Karpas-422 (cell line): ENCODE results near the gene ATP5F1C. TPM values are rescaled to one million over a fixed set of nuclear protein-coding genes. Genes with fewer than 3 reads are reported as not detected.

ENCODE experiments used
- DNase-seq: peaks from one replicate; pipeline ENCODE4 v3.0.0-alpha.2; 2015
- H2AFZ ChIP-seq: fragments of 200-600 bp; sonication (generic); 2 replicates; pipeline ENCODE4 v1.6.1; 2014; ENCODE audit warnings: antibody characterized with exemption, low read length, mixed read lengths
- H3K27ac ChIP-seq: fragments of 200-600 bp; sonication (generic); 2 replicates; pipeline ENCODE4 v1.5.1; 2014; ENCODE audit warnings: mild to moderate bottlenecking, low read length, moderate library complexity
- H3K27me3 ChIP-seq: fragments of 200-600 bp; sonication (generic); 2 replicates; pipeline ENCODE4 v1.6.1; 2014; ENCODE audit warnings: low read length, mixed read lengths
- H3K36me3 ChIP-seq: fragments of 200-600 bp; sonication (generic); 2 replicates; pipeline ENCODE4 v1.6.1; 2014; ENCODE audit warnings: low read length, mixed read lengths; ENCODE audit not compliant: insufficient read depth
- H3K4me1 ChIP-seq: fragments of 200-600 bp; sonication (generic); 2 replicates; pipeline ENCODE4 v1.6.1; 2014; ENCODE audit warnings: mild to moderate bottlenecking, low read length, mixed read lengths
- H3K4me2 ChIP-seq: fragments of 200-600 bp; sonication (generic); 2 replicates; pipeline ENCODE4 v1.6.1; 2014; ENCODE audit warnings: low read length, low read depth, mild to moderate bottlenecking; ENCODE audit not compliant: poor library complexity, severe bottlenecking
- H3K4me3 ChIP-seq: fragments of 200-600 bp; sonication (generic); 2 replicates; pipeline ENCODE4 v1.5.1; 2014; ENCODE audit warnings: mild to moderate bottlenecking, antibody characterized with exemption, low read length, mixed read lengths
- H3K79me2 ChIP-seq: fragments of 200-600 bp; sonication (generic); 2 replicates; pipeline ENCODE4 v1.6.1; 2014; ENCODE audit warnings: mild to moderate bottlenecking, low read length, mixed read lengths
- H3K9ac ChIP-seq: fragments of 200-600 bp; sonication (generic); 2 replicates; pipeline ENCODE4 v1.6.0; 2014; ENCODE audit warnings: low read length
- H3K9me2 ChIP-seq: fragments of 200-600 bp; sonication (generic), shearing (Covaris generic); replicated peaks from 2 replicates; pipeline ENCODE4 v1.6.0; 2014; ENCODE audit warnings: mild to moderate bottlenecking, low read length, moderate library complexity; ENCODE audit not compliant: insufficient read depth
- H3K9me3 ChIP-seq: fragments of 300-700, 200-600 bp; sonication (generic); 2 replicates; pipeline ENCODE4 v1.6.1; 2014; ENCODE audit warnings: low read length, mixed read lengths
- H4K20me1 ChIP-seq: fragments of 200-600 bp; sonication (generic); 2 replicates; pipeline ENCODE4 v1.6.1; 2014; ENCODE audit warnings: mild to moderate bottlenecking, antibody characterized with exemption, low read length, low read depth; ENCODE audit not compliant: insufficient read depth
- total RNA-seq: library from RNA; depleted of rRNA; stranded (reverse); fragments of >200 nt; shearing (Covaris generic); gene quantifications from 2 replicates; pipeline ENCODE4 v1.2.3, GENCODE V29; 2014; ENCODE audit warnings: low replicate concordance

The ATP5F1C gene
- total RNA-seq, 1 experiment from 2014 or later: 291 TPM

DNA sequence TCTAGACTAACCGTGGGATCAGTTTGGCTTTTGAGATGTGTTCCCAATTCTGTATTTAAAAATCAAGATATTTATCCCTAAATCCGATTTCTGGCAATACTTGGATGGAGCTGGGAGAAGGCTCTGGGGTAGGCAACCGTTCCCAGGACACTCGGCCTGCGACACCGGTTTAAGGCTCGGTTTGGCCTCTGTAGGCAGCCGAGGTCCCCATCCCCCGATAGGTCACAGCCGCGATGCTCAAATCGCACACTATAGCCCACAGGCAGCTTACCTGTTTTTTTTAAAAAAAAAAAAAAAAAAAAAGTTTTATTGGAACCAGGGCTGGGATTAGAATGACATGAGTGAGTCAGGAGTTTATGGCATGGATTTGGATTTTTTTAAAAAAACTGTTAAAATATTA lies 29.6 kb downstream of the ATP5F1C start:
- no peaks in the 10 kb centered on the region for H3K27me3 ChIP-seq
- H3K4me2 ChIP-seq: peak overlapping the region; percentile 86
- H3K36me3 ChIP-seq: no peaks in the 10 kb centered on the region
- no peaks in the 10 kb centered on the region; the same call in 1 of the 2 replicates for H4K20me1 ChIP-seq
- no peaks in the 10 kb centered on the region for H3K9me3 ChIP-seq
- H3K4me1 ChIP-seq: peaks cover 24% of the 10 kb centered on the region
- peak overlapping the region; percentile 73 for H3K9ac ChIP-seq
- peak overlapping the region; percentile 99; the same call in 1 of the 2 replicates for H2AFZ ChIP-seq
- H3K79me2 ChIP-seq: peaks cover 40% of the 10 kb centered on the region
- no peak overlapping the region for H3K27ac ChIP-seq
- peak overlapping the region; percentile 82 for H3K4me3 ChIP-seq
- no peaks in the 10 kb centered on the region for H3K9me2 ChIP-seq
- no peak for DNase-seq

DNA sequence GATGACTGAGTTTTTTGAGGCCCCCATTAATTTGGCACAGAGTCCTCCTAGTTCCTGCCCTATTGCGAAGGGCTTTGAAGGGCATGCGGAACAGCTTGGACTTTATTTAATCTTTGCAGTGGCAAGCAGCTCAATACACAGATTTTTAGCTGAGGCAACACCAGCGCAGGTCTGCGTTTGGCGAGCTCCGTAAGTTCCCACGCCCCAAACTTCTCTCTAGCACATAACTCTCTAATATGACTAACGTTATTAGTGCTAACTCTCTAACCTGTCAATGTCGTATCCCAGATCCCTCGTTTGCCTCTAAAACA lies 30.0 kb downstream of the ATP5F1C start:
- Histone ChIP-seq H3K9ac (peak overlapping the region; percentile 73), H3K9me2 (no peaks in the 10 kb centered on the region), H3K27ac (no peak overlapping the region), H3K4me2 (peak overlapping the region; percentile 86), H3K27me3 (no peaks in the 10 kb centered on the region), H3K4me1 (peaks cover 24% of the 10 kb centered on the region), H3K4me3 (peak overlapping the region; percentile 82), H2AFZ (peak overlapping the region; percentile 99), H3K79me2 (peaks cover 43% of the 10 kb centered on the region), H3K36me3 (no peaks in the 10 kb centered on the region), H4K20me1 (no peaks in the 10 kb centered on the region; the same call in 1 of the 2 replicates), H3K9me3 (no peaks in the 10 kb centered on the region)
- no peak for DNase-seq

- peak; percentile 97 for DNase-seq
- H3K4me1 ChIP-seq: peaks cover 24% of the 10 kb centered on the region
- peak within 1 kb of the TSS; percentile 86 for H3K4me2 ChIP-seq
- no peak within 1 kb of the TSS for H3K27ac ChIP-seq
- peak within 1 kb of the TSS; percentile 82 for H3K4me3 ChIP-seq
- peak within 1 kb of the TSS; percentile 73 for H3K9ac ChIP-seq
- H2AFZ ChIP-seq: peak within 1 kb of the TSS; percentile 99
- H4K20me1 ChIP-seq: no peaks in the 10 kb centered on the region; the same call in 1 of the 2 replicates
- H3K9me2 ChIP-seq: no peaks in the 10 kb centered on the region
- no peaks in the 10 kb centered on the region for H3K27me3 ChIP-seq
- H3K36me3 ChIP-seq: no peaks in the 10 kb centered on the region
- H3K79me2 ChIP-seq: peaks cover 46% of the 10 kb centered on the region
- H3K9me3 ChIP-seq: no peaks in the 10 kb centered on the region
Observed at GRCh38 chr10:7818295-7819120, 30.5 kb downstream of the ATP5F1C start, which contains the start of gene TAF3. Gene TAF3, plus strand, starts transcription at chr10:7818505. Its CDS starts 205 bp downstream, at chr10:7818710.

- Histone ChIP-seq H2AFZ (peak overlapping the region; percentile 88; the same call in 1 of the 2 replicates), H3K27ac (no peak overlapping the region)
Observed at GRCh38 chr10:7819121-7819460, 31.1 kb downstream of the ATP5F1C start.

DNA sequence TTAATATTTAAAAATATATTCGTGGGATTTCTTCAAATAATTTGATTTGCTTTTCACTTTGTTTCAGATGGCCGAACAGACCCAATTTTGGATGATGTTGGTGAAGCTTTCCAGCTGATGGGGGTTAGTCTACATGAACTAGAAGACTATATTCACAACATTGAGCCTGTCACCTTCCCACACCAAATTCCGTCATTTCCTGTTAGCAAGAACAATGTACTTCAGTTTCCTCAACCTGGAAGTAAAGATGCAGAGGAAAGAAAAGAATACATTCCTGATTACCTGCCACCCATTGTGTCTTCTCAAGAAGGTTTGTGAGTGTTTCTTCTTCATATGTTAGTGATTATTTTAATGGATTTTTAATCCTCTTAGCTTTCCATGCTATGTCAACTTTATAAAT lies 36.3 kb downstream of the ATP5F1C start:
- DNase-seq: no peak
- no peak overlapping the region for H3K4me2 ChIP-seq
- H3K4me1 ChIP-seq: peaks cover 13% of the 10 kb centered on the region
- peaks cover 64% of the 10 kb centered on the region for H3K79me2 ChIP-seq
- no peaks in the 10 kb centered on the region for H4K20me1 ChIP-seq
- no peaks in the 10 kb centered on the region for H3K9me3 ChIP-seq
- H3K4me3 ChIP-seq: no peak overlapping the region
- no peaks in the 10 kb centered on the region for H3K9me2 ChIP-seq
- H3K27ac ChIP-seq: no peak overlapping the region
- H3K9ac ChIP-seq: no peak overlapping the region
- H3K27me3 ChIP-seq: no peaks in the 10 kb centered on the region
- peaks cover 10% of the 10 kb centered on the region; the same call in 1 of the 2 replicates for H3K36me3 ChIP-seq
- H2AFZ ChIP-seq: no peak overlapping the region

More at GRCh38 chr10:7819121-7819460, 31.1 kb downstream of the ATP5F1C start:
- Histone ChIP-seq H3K4me1 (peaks cover 24% of the 10 kb centered on the region), H3K36me3 (no peaks in the 10 kb centered on the region), H3K4me2 (peak overlapping the region; percentile 86), H3K9me2 (no peaks in the 10 kb centered on the region), H3K9me3 (no peaks in the 10 kb centered on the region), H3K9ac (peak overlapping the region; percentile 73), H3K4me3 (peak overlapping the region; percentile 82), H3K79me2 (peaks cover 46% of the 10 kb centered on the region), H3K27me3 (no peaks in the 10 kb centered on the region), H4K20me1 (no peaks in the 10 kb centered on the region; the same call in 1 of the 2 replicates)
- DNase-seq: peak; percentile 56

GRCh38 chr10:7826971-7827370 lies 39.0 kb downstream of the ATP5F1C start:
- H3K4me3 ChIP-seq: no peak overlapping the region
- peaks cover 10% of the 10 kb centered on the region; the same call in 1 of the 2 replicates for H3K36me3 ChIP-seq
- no peaks in the 10 kb centered on the region for H3K4me1 ChIP-seq
- H3K79me2 ChIP-seq: peaks cover 58% of the 10 kb centered on the region
- H2AFZ ChIP-seq: no peak overlapping the region
- H3K4me2 ChIP-seq: no peak overlapping the region
- H3K27ac ChIP-seq: no peak overlapping the region
- no peaks in the 10 kb centered on the region for H3K9me3 ChIP-seq
- no peaks in the 10 kb centered on the region for H3K9me2 ChIP-seq
- H3K27me3 ChIP-seq: no peaks in the 10 kb centered on the region
- no peak overlapping the region for H3K9ac ChIP-seq
- DNase-seq: no peak
- H4K20me1 ChIP-seq: no peaks in the 10 kb centered on the region

- Histone ChIP-seq H3K9ac (no peak overlapping the region), H3K27ac (no peak overlapping the region), H4K20me1 (no peaks in the 10 kb centered on the region), H3K9me2 (no peaks in the 10 kb centered on the region), H3K79me2 (peaks cover 68% of the 10 kb centered on the region), H3K4me2 (no peak overlapping the region), H3K36me3 (peaks cover 10% of the 10 kb centered on the region; the same call in 1 of the 2 replicates), H2AFZ (no peak overlapping the region), H3K27me3 (no peaks in the 10 kb centered on the region), H3K9me3 (no peaks in the 10 kb centered on the region), H3K4me3 (no peak overlapping the region), H3K4me1 (no peaks in the 10 kb centered on the region)
- DNase-seq: no peak
Observed at GRCh38 chr10:7829289-7829834, 41.4 kb downstream of the ATP5F1C start.

DNA sequence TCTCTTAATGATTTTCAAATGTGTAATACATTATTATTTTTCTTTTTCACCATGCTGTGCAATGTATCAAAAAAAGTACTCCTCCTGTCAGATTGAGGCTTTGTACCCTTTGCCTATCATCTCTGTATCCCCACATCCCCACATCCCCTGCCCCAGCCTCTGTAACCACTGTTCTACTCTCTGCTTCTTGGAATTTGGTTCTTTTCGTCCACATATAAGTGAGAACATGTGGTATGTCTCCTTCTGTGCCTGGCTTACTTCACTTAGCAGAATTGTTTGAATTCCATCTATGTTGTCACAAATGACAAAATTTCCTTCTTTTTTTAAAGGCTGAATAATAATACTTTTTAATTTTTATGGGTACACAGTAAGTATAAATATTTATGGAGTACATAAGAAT lies 44.1 kb downstream of the ATP5F1C start:
- Histone ChIP-seq H3K4me2 (no peak overlapping the region), H3K4me1 (no peaks in the 10 kb centered on the region), H2AFZ (no peak overlapping the region), H3K9ac (no peak overlapping the region), H3K79me2 (peaks cover 83% of the 10 kb centered on the region), H3K9me2 (no peaks in the 10 kb centered on the region), H3K9me3 (no peaks in the 10 kb centered on the region), H3K4me3 (no peak overlapping the region), H3K27ac (no peak overlapping the region), H3K27me3 (no peaks in the 10 kb centered on the region), H4K20me1 (no peaks in the 10 kb centered on the region), H3K36me3 (no peaks in the 10 kb centered on the region)
- no peak for DNase-seq
